GM18498 (cell line): Measurements from ENCODE around the gene PPIL1.

Source experiments
- ATAC-seq: cut with Tn5 transposase; IDR thresholded peaks from one replicate; pipeline ENCODE4 v1.9.1; 2021; ENCODE audit warnings: mild to moderate bottlenecking, moderate library complexity; ENCODE audit not compliant: unreplicated experiment

The PPIL1 gene

DNA sequence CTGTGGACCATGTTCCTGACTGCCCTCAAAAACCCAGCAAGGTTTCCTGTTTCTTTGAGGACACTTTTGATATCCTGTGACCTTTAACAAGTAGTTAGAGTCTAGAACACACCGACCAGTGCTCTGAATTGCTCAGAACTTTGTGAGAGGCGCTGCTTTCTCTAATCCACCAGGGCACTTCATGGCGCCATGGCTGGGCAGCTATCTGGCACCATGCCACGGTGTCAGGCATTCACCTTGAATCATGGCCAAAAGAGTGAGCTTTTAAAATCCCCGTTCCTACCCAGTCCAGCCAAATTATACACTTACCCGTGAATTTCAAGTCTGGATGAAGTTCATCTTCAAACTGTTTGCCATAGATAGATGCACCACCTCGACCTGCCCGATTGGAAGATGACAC is 18.3 kb downstream of the PPIL1 start:
- ATAC-seq, result no peak

DNA sequence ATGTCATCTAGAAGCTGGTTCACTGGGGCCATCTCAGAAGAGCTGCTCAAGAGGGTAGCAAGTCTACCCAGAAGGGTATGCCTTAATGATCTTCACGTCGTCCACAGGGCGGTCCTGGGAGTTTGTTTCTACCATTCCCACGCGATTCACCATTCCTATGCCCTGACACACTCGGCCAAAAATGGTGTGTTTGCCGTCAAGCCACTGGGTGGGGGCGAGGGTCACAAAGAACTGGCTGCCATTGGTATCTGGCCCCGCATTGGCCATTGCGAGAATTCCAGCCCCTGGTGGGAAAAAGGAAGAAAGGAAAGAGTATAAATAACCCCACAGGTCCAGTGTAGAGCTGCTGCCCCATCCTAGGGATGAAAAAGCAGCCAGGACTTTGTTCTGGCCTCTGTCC is 18.9 kb downstream of the PPIL1 start:
- ATAC-seq, result no peak

DNA sequence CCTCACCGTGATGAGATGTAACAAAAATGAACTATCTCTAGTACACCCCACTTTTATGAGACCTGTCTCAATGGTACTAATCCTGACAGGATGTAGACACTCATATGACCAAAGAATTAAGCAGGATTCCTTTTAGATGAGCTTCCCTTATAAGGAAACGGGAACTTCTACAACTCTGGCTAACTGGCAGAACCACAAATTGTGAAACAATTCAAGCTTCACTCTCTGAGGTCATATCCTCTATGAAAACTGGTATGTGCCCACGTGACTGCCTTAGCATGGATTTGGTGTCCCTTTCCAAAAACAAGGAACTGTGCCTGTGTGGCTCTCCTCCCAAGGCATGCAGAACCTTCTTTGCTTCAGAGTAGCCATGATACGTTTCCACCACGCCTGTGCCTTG is 21.3 kb downstream of the PPIL1 start:
- no peak for ATAC-seq

DNA sequence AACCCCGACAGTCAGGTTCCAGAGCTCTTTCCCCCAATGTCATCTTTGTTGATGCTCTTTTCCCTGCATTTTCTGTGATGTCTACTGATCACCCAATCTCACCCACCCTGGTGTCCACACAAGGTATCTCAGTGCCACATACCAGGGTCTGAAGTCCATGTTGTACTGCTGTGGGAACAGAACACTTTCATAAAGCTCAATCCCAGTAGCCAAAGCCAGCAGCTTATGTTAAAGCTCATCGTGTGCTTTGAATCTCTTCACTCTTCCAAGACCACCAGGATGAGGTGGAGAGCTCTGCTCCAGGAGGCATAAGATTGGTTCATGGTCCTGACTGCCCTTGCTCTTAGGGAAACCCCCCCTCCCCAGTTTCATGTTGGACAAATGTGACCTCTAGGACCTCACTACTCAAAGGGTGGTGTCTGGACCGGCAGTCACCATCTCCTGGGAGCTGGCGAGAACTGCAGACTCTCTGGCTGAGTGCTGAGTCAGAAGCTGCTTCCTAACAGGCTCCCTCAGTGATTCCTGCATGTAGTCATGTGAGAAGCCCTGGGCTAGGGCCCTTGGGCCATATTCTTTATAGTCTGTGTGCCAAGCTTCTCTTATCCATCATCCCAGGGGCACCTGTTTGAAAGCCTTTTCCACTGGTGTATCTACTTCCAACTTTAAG is 22.0 kb downstream of the PPIL1 start:
- ATAC-seq, result no peak

DNA sequence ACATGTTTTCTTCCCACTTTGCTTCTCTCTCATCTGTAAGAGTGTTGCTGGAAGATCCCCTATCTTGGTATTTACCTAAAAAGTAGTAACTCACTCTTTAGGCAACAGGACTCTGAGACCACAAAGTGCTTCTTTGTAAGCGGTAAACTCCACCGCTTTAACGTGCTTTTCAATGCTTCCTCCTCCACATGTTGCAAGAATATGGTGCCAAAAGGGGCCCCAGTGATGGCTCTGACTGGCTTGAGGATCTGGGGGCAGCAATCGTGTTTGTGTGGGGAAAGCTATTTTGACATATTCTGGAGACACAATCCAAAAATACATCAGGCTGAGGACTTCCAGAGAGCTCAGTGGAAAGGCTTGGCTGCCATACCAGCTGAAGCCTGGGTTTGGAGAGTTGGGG is 23.0 kb downstream of the PPIL1 start:
- no peak for ATAC-seq

- ATAC-seq, result no peak
Measured at GRCh38 chr6:36851149-36851614, 23.4 kb downstream of the PPIL1 start.

GRCh38 chr6:36850021-36850420 is 24.6 kb downstream of the PPIL1 start:
- ATAC-seq, result no peak

DNA sequence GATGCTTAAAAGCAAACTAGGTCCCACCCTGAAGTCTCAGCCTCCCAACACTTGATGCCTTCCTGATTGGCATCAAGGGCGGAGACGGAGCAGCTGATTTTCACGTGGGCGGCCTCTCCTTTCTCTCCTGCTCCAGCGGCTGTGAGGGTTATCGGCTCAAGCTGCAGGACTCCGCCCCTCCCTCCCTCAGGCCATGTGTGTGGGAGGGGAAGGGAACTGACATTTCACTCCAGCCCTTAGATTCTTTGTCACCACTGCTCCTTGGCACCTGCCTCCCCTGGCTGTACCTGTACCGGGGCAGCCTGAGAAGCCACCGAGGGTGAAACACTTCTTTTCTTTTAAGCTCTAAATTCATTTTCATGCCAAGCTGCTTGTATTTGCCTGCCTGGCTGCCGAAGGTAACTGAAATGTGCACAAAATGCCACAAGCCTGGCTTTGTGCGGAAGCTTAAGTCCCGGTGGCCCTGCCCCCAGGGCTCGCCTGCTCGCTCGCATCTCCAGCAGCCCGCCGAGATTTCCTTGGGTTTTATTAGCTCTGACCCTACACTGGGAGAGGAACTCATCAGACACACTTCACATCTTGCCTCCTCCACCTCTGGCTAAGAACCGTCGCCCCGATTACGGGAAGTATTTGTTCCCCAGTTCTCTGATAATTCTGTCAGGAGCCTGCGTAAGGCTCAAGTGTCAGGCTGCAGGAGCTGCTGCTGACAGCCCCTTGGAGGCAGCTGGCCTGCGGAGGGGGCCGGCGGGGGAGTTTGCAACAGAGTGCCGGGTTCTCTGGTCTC is 25.8 kb downstream of the PPIL1 start:
- no peak for ATAC-seq

DNA sequence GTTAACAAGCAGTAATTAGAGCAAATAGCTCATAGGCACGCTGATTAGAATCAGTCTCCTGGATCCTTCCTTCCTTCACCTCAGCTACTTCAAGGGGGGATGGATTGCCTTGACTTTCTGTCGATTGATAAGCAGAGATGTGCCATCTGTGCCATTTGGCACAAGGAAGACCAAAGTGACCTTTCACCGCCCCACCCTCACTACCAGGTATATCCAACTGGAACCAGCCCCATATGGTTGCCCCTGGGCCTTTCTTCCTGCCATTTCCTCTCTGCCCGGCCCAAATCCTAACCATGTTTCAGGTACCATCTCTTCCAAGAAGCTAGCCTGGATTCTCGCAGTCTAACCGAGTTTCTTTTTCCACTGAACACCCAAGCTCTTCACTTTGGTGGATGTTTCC is 26.6 kb downstream of the PPIL1 start:
- no peak for ATAC-seq

- ATAC-seq, result no peak
Measured at GRCh38 chr6:36847152-36847551, 27.5 kb downstream of the PPIL1 start.

DNA sequence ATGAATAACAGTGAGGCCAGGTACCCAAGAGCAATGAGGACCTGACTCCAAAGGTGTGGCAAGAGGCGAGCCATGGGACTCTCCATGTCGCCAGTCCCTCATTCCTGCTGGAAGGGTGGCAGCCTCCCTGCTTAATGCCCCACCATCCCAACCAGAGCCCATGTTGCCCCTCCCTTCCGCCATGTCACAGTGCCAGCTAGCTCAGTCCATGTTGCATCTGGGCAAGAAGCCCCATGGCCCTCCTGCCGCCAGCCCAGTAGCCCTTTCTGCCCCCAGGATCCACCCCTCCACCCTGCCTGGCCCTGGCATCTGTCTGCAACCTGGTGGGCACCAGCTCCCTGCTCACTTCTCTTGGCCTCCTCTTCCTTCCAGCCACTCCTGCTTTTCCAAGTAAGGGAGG is 29.4 kb downstream of the PPIL1 start:
- no peak for ATAC-seq

- ATAC-seq, result no peak
Measured at GRCh38 chr6:36844232-36845170, 30.1 kb downstream of the PPIL1 start.

DNA sequence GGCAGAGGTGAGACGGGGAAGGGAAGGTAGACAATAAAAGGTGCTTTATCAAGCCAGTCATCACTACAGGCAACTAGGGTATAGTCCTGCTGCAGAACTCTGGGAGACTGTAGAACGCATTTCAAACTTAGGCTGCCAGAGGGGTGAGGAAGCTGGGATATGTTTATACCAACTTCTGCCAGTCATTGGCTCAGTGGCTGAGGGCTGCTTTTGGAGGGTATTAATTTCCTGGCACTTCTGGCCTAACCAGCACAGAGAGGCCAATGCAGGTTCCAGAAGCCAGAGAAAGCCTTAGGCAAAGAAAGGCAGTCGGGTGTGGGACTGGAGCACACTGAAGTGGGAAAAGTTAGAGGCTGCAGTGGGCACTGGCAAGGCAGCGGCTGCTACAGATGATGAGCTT is 31.4 kb downstream of the PPIL1 start:
- no peak for ATAC-seq

DNA sequence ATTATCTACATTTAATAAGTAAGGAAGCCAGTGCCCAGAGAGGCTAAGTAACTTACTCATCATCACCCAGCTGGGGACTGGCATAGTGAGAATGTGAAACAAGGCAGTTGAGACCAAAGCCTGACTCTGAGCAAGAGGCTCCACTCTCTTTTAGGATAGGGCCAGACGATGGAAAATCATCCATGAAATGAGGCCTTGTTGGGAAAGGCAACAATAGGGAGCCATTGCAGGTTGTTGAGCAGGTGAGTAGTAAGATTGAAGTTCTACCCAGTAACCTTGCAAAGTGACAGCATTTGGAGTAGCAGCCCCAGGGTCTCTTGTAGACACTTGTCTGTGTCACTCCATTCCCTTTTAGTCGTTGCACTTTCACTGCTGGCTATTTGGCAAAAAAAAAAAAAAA is 32.8 kb downstream of the PPIL1 start:
- ATAC-seq, result no peak

GRCh38 chr6:36840432-36841403 is 33.9 kb downstream of the PPIL1 start:
- ATAC-seq, result no peak

- ATAC-seq, result peak; percentile 47
Measured at GRCh38 chr6:36839749-36840431, 34.7 kb downstream of the PPIL1 start.

DNA sequence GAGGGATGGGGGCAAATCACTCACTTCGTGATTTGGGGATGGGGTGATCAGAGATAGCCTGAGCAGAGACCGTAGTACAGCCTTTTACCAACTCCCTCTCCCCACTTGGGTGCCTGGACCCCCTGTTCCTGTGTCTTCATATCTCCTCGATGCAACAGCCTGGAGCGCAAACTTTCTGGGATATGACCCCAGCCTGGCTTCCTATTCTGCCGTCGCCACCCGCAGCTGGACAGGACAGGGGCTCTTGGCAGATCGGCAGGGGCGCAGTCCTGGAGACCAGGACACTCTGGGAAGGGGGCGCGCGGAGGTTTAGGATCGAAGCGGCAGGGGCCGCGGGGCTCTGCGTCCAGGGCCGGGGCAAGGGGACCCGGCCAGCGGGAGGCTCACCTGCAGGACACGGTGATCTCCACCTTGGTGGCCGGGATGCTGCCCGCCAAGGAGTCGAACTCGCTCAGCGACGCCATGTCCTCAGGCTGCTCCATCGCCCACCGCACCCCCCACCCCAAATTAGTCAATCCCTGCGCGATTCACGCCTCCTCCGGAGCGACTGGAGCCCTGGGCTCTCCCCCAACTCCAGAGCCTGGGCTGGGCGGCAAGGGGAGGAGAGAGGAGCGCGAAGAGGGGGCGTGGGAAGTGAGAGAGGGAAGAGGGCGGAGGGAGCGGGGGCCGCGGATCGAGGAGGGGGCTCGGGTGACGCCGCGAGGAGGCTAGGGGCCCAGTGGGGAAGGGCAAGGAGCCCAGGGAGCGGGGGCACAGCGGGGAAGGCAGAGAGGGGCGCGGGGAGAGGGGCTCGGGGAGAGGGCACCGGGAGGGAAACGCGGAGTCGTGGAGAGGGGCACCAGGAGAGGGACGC is 35.5 kb downstream of the PPIL1 start, which contains the start of gene CPNE5:
Gene CPNE5 (minus strand): TSS at position 549 of the 853 bp plus-strand sequence. CDS start 67 bp downstream, at position 482.
- ATAC-seq, result no peak

GRCh38 chr6:36837686-36838085 is 36.9 kb downstream of the PPIL1 start:
- no peak for ATAC-seq

- no peak for ATAC-seq
Measured at GRCh38 chr6:36837022-36837339, 37.6 kb downstream of the PPIL1 start.
